Osteocyte (in vitro differentiated cells): ENCODE measurements around the gene SMIM22. TPM values are rescaled to one million over a fixed set of nuclear protein-coding genes. Genes with fewer than 3 reads are reported as not detected.

Source experiments
- DNase-seq: peaks from one replicate; pipeline ENCODE4 v3.0.0; 2021; ENCODE audit warnings: mixed read lengths; ENCODE audit not compliant: unreplicated experiment; ENCODE audit errors: extremely low spot score
- H3K27ac Mint-ChIP-seq: one replicate; pipeline ENCODE4 v1.8.0; 2021; ENCODE audit warnings: mild to moderate bottlenecking, mixed read lengths; ENCODE audit not compliant: unreplicated experiment
- H3K27me3 Mint-ChIP-seq: one replicate; pipeline ENCODE4 v1.8.0; 2021; ENCODE audit warnings: mixed read lengths; ENCODE audit not compliant: unreplicated experiment
- H3K36me3 Mint-ChIP-seq: one replicate; pipeline ENCODE4 v1.8.0; 2021; ENCODE audit warnings: mixed read lengths; ENCODE audit not compliant: unreplicated experiment
- H3K4me1 Mint-ChIP-seq: one replicate; pipeline ENCODE4 v1.8.0; 2021; ENCODE audit warnings: mixed read lengths; ENCODE audit not compliant: unreplicated experiment
- H3K4me3 Mint-ChIP-seq: one replicate; pipeline ENCODE4 v1.8.0; 2021; ENCODE audit warnings: mild to moderate bottlenecking, moderate library complexity, mixed read lengths; ENCODE audit not compliant: unreplicated experiment
- H3K9me3 Mint-ChIP-seq: one replicate; pipeline ENCODE4 v1.8.0; 2021; ENCODE audit warnings: mixed read lengths; ENCODE audit not compliant: unreplicated experiment
- CTCF ChIP-seq: fragments of 200-600 bp; sonication (generic); IDR thresholded peaks from 2 replicates; pipeline ENCODE4 v1.5.0; 2021; ENCODE audit warnings: antibody characterized with exemption, mild to moderate bottlenecking, moderate library complexity
- total RNA-seq: library from RNA; stranded (reverse); gene quantifications from 2 replicates; pipeline ENCODE4 v1.2.1, GENCODE V29; 2021

The SMIM22 gene
- total RNA-seq, 1 donor from 2014 or later, result not detected

- TF ChIP-seq CTCF, result no peak
- Mint-ChIP-seq H3K36me3 (no peaks in the 10 kb centered on the region), H3K4me3 (no peak overlapping the region), H3K4me1 (no peaks in the 10 kb centered on the region), H3K9me3 (no peaks in the 10 kb centered on the region), H3K27ac (no peak overlapping the region), H3K27me3 (no peaks in the 10 kb centered on the region)
- no peak for DNase-seq
Observed at GRCh38 chr16:4790261-4790660, 4.9 kb upstream of the SMIM22 start.

GRCh38 chr16:4790871-4791270 lies 4.3 kb upstream of the SMIM22 start:
- H3K9me3 Mint-ChIP-seq, result no peaks in the 10 kb centered on the region
- no peak overlapping the region for H3K27ac Mint-ChIP-seq
- H3K27me3 Mint-ChIP-seq, result no peaks in the 10 kb centered on the region
- no peak for DNase-seq
- TF ChIP-seq CTCF, result no peak
- H3K4me3 Mint-ChIP-seq, result no peak overlapping the region
- H3K36me3 Mint-ChIP-seq, result no peaks in the 10 kb centered on the region
- no peaks in the 10 kb centered on the region for H3K4me1 Mint-ChIP-seq

- no peak for DNase-seq
- no peaks in the 10 kb centered on the region for H3K27me3 Mint-ChIP-seq
- no peaks in the 10 kb centered on the region for H3K4me1 Mint-ChIP-seq
- no peak overlapping the region for H3K4me3 Mint-ChIP-seq
- no peak overlapping the region for H3K27ac Mint-ChIP-seq
- no peaks in the 10 kb centered on the region for H3K9me3 Mint-ChIP-seq
- no peaks in the 10 kb centered on the region for H3K36me3 Mint-ChIP-seq
- TF ChIP-seq CTCF, result no peak
Observed at GRCh38 chr16:4792951-4793513, 2.1 kb upstream of the SMIM22 start.

- DNase-seq, result no peak
- no peak overlapping the region for H3K27ac Mint-ChIP-seq
- no peaks in the 10 kb centered on the region for H3K9me3 Mint-ChIP-seq
- peaks cover 2% of the 10 kb centered on the region for H3K4me1 Mint-ChIP-seq
- no peak overlapping the region for H3K4me3 Mint-ChIP-seq
- no peaks in the 10 kb centered on the region for H3K36me3 Mint-ChIP-seq
- H3K27me3 Mint-ChIP-seq, result no peaks in the 10 kb centered on the region
- TF ChIP-seq CTCF, result no peak
Observed at GRCh38 chr16:4795828-4796572, 831 bp downstream of the SMIM22 start.

GRCh38 chr16:4796982-4797804 lies 2.0 kb downstream of the SMIM22 start:
- no peak for TF ChIP-seq CTCF
- H3K36me3 Mint-ChIP-seq, result no peaks in the 10 kb centered on the region
- peaks cover 8% of the 10 kb centered on the region for H3K4me1 Mint-ChIP-seq
- no peak overlapping the region for H3K27ac Mint-ChIP-seq
- no peak for DNase-seq
- no peak overlapping the region for H3K4me3 Mint-ChIP-seq
- no peaks in the 10 kb centered on the region for H3K9me3 Mint-ChIP-seq
- no peaks in the 10 kb centered on the region for H3K27me3 Mint-ChIP-seq
